HCT116 (cell line): Measurements from ENCODE around the gene SLC16A3. TPM values are rescaled to one million over a fixed set of nuclear protein-coding genes. Genes with fewer than 3 reads are reported as not detected.

ENCODE experiments used
- ATAC-seq: fragments of 200-7000 bp; cut with Tn5 transposase; 2 replicates; pipeline ENCODE4 v1.9.1; 2020; ENCODE audit warnings: mild to moderate bottlenecking, moderate library complexity
- BruUV-seq: library from RNA; stranded (reverse); fragments of 400-500 nt; replicated peaks from 2 replicates; lab custom pipeline; 2021; lab: Mats Ljungman, UMichigan
- CTCF ChIA-PET: fragments of 300-600 bp; sonication (Branson Sonifier 250); formaldehyde crosslinking; loops from one replicate; lab custom pipeline; 2021; ENCODE audit warnings: antibody characterized with exemption; lab: Charles Lee
- POLR2A ChIA-PET: fragments of 300-600, 350-600 bp; sonication (Branson Sonifier 250); formaldehyde crosslinking; loops from one replicate; lab custom pipeline; 2021; ENCODE audit warnings: antibody characterized with exemption; lab: Charles Lee
- RAD21 ChIA-PET, 2 experiments: fragments of 300-600 bp; sonication (Branson Sonifier 250); formaldehyde crosslinking; loops; one replicate each; lab custom pipeline; 2023; ENCODE audit warnings: low total read pairs in 2 of 2; ENCODE audit not compliant: uncharacterized antibody in 2 of 2, unreplicated experiment in 2 of 2, low non-redundant PET in 1 of 2; lab: Charles Lee
- DNase-seq: peaks from one replicate; pipeline ENCODE4 v3.0.0-alpha.2; 2010; ENCODE audit warnings: low read depth, low spot score
- H2AFZ ChIP-seq: fragments of 200-600 bp; shearing (Covaris generic), sonication (generic); 2 replicates; pipeline ENCODE4 v1.6.1; 2017; ENCODE audit warnings: low read depth, mixed run types, mixed read lengths, antibody characterized with exemption, low read length; ENCODE audit not compliant: poor library complexity, severe bottlenecking
- H3K27ac ChIP-seq: 2 replicates; pipeline ENCODE4 v1.5.1; 2012; ENCODE audit warnings: low read depth, low read length
- H3K27me3 ChIP-seq: fragments of 200-600 bp; sonication (generic); 2 replicates; pipeline ENCODE4 v1.6.1; 2016; ENCODE audit warnings: mixed run types, low read length, mixed read lengths; ENCODE audit not compliant: insufficient read depth
- H3K36me3 ChIP-seq, 2 experiments: fragments of 200-500 bp in 1 of 2; fragments of 200-600 bp in 1 of 2; sonication (Bioruptor generic) in 1 of 2; sonication (generic) in 1 of 2; 2 replicates each; pipeline versions ENCODE4 v1.5.1 to v1.6.1; 2014 to 2016; ENCODE audit warnings: low read length in 2 of 2, inconsistent platforms in 1 of 2, mixed read lengths in 1 of 2, mixed run types in 1 of 2; ENCODE audit not compliant: insufficient read depth in 2 of 2, control insufficient read depth in 1 of 2
- H3K4me1 ChIP-seq, 2 experiments: fragments of 200-600 bp in 1 of 2; sonication (generic) in 1 of 2; 2 replicates each; pipeline versions ENCODE4 v1.5.1 to v1.6.1; 2012 to 2017; ENCODE audit warnings: low read length in 2 of 2, inconsistent platforms in 1 of 2, mild to moderate bottlenecking in 1 of 2, mixed read lengths in 1 of 2, mixed run types in 1 of 2, moderate library complexity in 1 of 2; ENCODE audit not compliant: insufficient read depth in 2 of 2, control insufficient read depth in 1 of 2
- H3K4me2 ChIP-seq: fragments of 200-600 bp; sonication (generic); 2 replicates; pipeline ENCODE4 v1.6.1; 2017; ENCODE audit warnings: mixed run types, low read length, mixed read lengths
- H3K4me3 ChIP-seq, 2 experiments: fragments of 200-600 bp in 1 of 2; sonication (generic) in 1 of 2; replicated peaks in 1 of 2; 2 replicates each; pipeline ENCODE4 v1.5.1; 2011 to 2016; ENCODE audit warnings: low read length in 2 of 2, control low read depth in 1 of 2, low read depth in 1 of 2, mild to moderate bottlenecking in 1 of 2, mixed read lengths in 1 of 2, mixed run types in 1 of 2
- H3K79me2 ChIP-seq: fragments of 200-600 bp; sonication (generic); 2 replicates; pipeline ENCODE4 v1.6.1; 2017; ENCODE audit warnings: mild to moderate bottlenecking, mixed run types, low read length, moderate library complexity, mixed read lengths; ENCODE audit not compliant: insufficient read depth
- H3K9ac ChIP-seq: fragments of 200-600 bp; sonication (generic); 2 replicates; pipeline ENCODE4 v1.6.1; 2016; ENCODE audit warnings: low read length, mixed read lengths
- H3K9me2 ChIP-seq: fragments of 200-600 bp; sonication (generic), shearing (Covaris generic); 2 replicates; pipeline ENCODE4 v1.6.1; 2017; ENCODE audit warnings: mixed run types, mild to moderate bottlenecking, moderate library complexity; ENCODE audit not compliant: insufficient read depth
- H3K9me3 ChIP-seq, 2 experiments: fragments of 200-500 bp in 1 of 2; fragments of 200-600 bp in 1 of 2; sonication (Bioruptor generic) in 1 of 2; sonication (generic) in 1 of 2; 2 replicates each; pipeline ENCODE4 v1.6.1; 2014 to 2017; ENCODE audit warnings: low read length in 2 of 2, mixed read lengths in 2 of 2, inconsistent platforms in 1 of 2, low read depth in 1 of 2, mild to moderate bottlenecking in 1 of 2, mixed run types in 1 of 2, moderate library complexity in 1 of 2; ENCODE audit not compliant: control insufficient read depth in 1 of 2, insufficient read depth in 1 of 2
- H4K20me1 ChIP-seq: fragments of 200-600 bp; sonication (generic), shearing (Covaris generic); 2 replicates; pipeline ENCODE4 v1.6.1; 2017; ENCODE audit warnings: mixed run types, mild to moderate bottlenecking, moderate library complexity; ENCODE audit not compliant: insufficient read depth
- ATF3 ChIP-seq: IDR thresholded peaks from 2 replicates; pipeline ENCODE4 v1.6.1; 2012
- CEBPB ChIP-seq: IDR thresholded peaks from 2 replicates; pipeline ENCODE4 v1.6.1; 2012; ENCODE audit warnings: low read depth
- CTCF ChIP-seq, 3 experiments: fragments of 200-600 bp in 1 of 3; sonication (generic) in 1 of 3; IDR thresholded peaks in 2 of 3; conservative IDR thresholded peaks in 1 of 3; 2 replicates each; pipeline ENCODE4 v1.5.1; 2012 to 2017; ENCODE audit warnings: low read depth in 2 of 3, low read length in 2 of 3, antibody characterized with exemption in 1 of 3, borderline replicate concordance in 1 of 3, control low read depth in 1 of 3, mild to moderate bottlenecking in 1 of 3, mixed read lengths in 1 of 3, mixed run types in 1 of 3, moderate library complexity in 1 of 3; ENCODE audit not compliant: insufficient read depth in 1 of 3
- EGR1 ChIP-seq: IDR thresholded peaks from 2 replicates; pipeline ENCODE4 v1.6.1; 2012; ENCODE audit warnings: low read depth
- ELF1 ChIP-seq: IDR thresholded peaks from 2 replicates; pipeline ENCODE4 v1.6.1; 2012; ENCODE audit warnings: low read depth, borderline replicate concordance
- EZH2 ChIP-seq: fragments of 200-600 bp; sonication (generic); IDR thresholded peaks from 2 replicates; pipeline ENCODE4 v1.6.1; 2017; ENCODE audit warnings: antibody characterized with exemption, mixed run types
- EZH2phosphoT487 ChIP-seq: fragments of 200-600 bp; IDR thresholded peaks from 2 replicates; pipeline ENCODE4 v1.6.1; 2018; ENCODE audit warnings: antibody characterized with exemption, borderline replicate concordance
- FOSL1 ChIP-seq: IDR thresholded peaks from 2 replicates; pipeline ENCODE4 v1.6.1; 2012; ENCODE audit warnings: low read depth
- JUND ChIP-seq: IDR thresholded peaks from 2 replicates; pipeline ENCODE4 v1.6.1; 2012
- MAX ChIP-seq: IDR thresholded peaks from 2 replicates; pipeline ENCODE4 v1.6.1; 2012
- POLR2A ChIP-seq: IDR thresholded peaks from 2 replicates; pipeline ENCODE4 v1.7.0; 2011; ENCODE audit warnings: borderline replicate concordance; ENCODE audit not compliant: insufficient read depth, insufficient read length; ENCODE audit errors: extremely low read depth
- POLR2AphosphoS5 ChIP-seq: IDR thresholded peaks from 2 replicates; pipeline ENCODE4 v1.6.1; 2011; ENCODE audit warnings: mild to moderate bottlenecking, low read depth, low read length, moderate library complexity
- RAD21 ChIP-seq: IDR thresholded peaks from 2 replicates; pipeline ENCODE4 v1.6.1; 2012; ENCODE audit warnings: low read depth, mild to moderate bottlenecking
- SIN3A ChIP-seq: IDR thresholded peaks from 2 replicates; pipeline ENCODE4 v1.6.1; 2012; ENCODE audit warnings: low read depth
- SP1 ChIP-seq: IDR thresholded peaks from 2 replicates; pipeline ENCODE4 v1.6.1; 2012; ENCODE audit warnings: low read depth
- SRF ChIP-seq: IDR thresholded peaks from 2 replicates; pipeline ENCODE4 v1.6.1; 2012; ENCODE audit warnings: low read depth
- TCF7L2 ChIP-seq: IDR thresholded peaks from 2 replicates; pipeline ENCODE4 v1.7.0; 2011; ENCODE audit warnings: borderline replicate concordance, inconsistent platforms; ENCODE audit not compliant: insufficient read depth, insufficient read length; ENCODE audit errors: extremely low read depth
- ZBTB33 ChIP-seq: IDR thresholded peaks from 2 replicates; pipeline ENCODE4 v1.6.1; 2011; ENCODE audit warnings: mild to moderate bottlenecking, low read length, moderate library complexity; ENCODE audit not compliant: insufficient replicate concordance; ENCODE audit errors: extremely low read depth
- ZFX ChIP-seq: fragments of 450-650 bp; IDR thresholded peaks from 2 replicates; pipeline ENCODE4 v1.6.1; 2017
- ZNF274 ChIP-seq: fragments of 200-500 bp; sonication (Bioruptor generic); IDR thresholded peaks from 2 replicates; pipeline ENCODE4 v1.6.1; 2014; ENCODE audit warnings: mild to moderate bottlenecking, low read depth, low read length, inconsistent platforms
- intact Hi-C: fragments of 100-400 bp; cut with micrococcal nuclease; formaldehyde crosslinking; loops from 2 replicates; pipeline ENCODE4 v1.10.0; 2022
- total RNA-seq: library from RNA; stranded (reverse); gene quantifications from one replicate; pipeline ENCODE4 v1.2.1, GENCODE V29; 2021; ENCODE audit not compliant: unreplicated experiment

The SLC16A3 gene
- total RNA-seq, 1 experiment from 2014 or later = 445 TPM

- ATAC-seq (no peak), DNase-seq (no peak)
- Histone ChIP-seq H3K36me3 (peaks cover 11 to 17% of the 10 kb centered on the region in 2 experiments), H3K27me3 (no peaks in the 10 kb centered on the region), H3K9me2 (no peaks in the 10 kb centered on the region), H3K4me3 (no peak overlapping the region), H3K9ac (no peak overlapping the region), H3K27ac (no peak overlapping the region), H2AFZ (no peak overlapping the region), H3K4me2 (no peak overlapping the region), H3K4me1 (peaks cover 10 to 39% of the 10 kb centered on the region in 2 experiments), H3K9me3 (no peaks in the 10 kb centered on the region), H4K20me1 (peaks cover 13% of the 10 kb centered on the region; the same call in 1 of the 2 replicates), H3K79me2 (peaks cover 28% of the 10 kb centered on the region)
- BruUV-seq = TSS peak; percentile 53
- ChIA-PET POLR2A (interaction anchor here (1.3 to 2.4 kb wide), 3 partner anchors 10 to 17 kb away, joined by 3 to 11 read pairs (median 3); no protein-coding TSS in a partner anchor), CTCF (no interaction called here), RAD21 (no interaction called here)
- intact Hi-C loops = no loop called here
- TF ChIP-seq MAX (no peak), CTCF (IDR thresholded peaks at IDR 0.05 in 2 of 3, conservative IDR thresholded peaks at IDR 0.05 in 1 of 3; ENCODE audit: borderline replicate concordance in 1 of 3, insufficient read depth in 1 of 3, low read depth in 2 of 3, low read length in 2 of 3) (no peak), CEBPB (no peak), ELF1 (no peak), ZNF274 (no peak), FOSL1 (no peak), ATF3 (no peak), JUND (no peak), EZH2phosphoT487 (no peak), POLR2A (no peak), EGR1 (no peak), ZFX (no peak), RAD21 (no peak), EZH2 (no peak), POLR2AphosphoS5 (no peak), ZBTB33 (no peak), SIN3A (no peak), TCF7L2 (no peak), SP1 (no peak), SRF (no peak)
Measured at GRCh38 chr17:82275326-82275725, 46.5 kb downstream of the SLC16A3 start.
